HL-60 (cell line): ENCODE measurements around the gene CCDC97.

ENCODE experiments used
- CTCF ChIP-seq: IDR thresholded peaks from one replicate; pipeline ENCODE4 v1.5.1; 2011; ENCODE audit warnings: low read length, control low read depth, inconsistent platforms; ENCODE audit not compliant: insufficient read depth
- POLR2AphosphoS5 ChIP-seq: IDR thresholded peaks from 2 replicates; pipeline ENCODE4 v1.6.1; 2012; ENCODE audit warnings: low read depth

- TF ChIP-seq CTCF (no peak), POLR2AphosphoS5 (no peak)
Observed at GRCh38 chr19:41341669-41342490, 31.9 kb downstream of the CCDC97 start.
